ENCODE data around the gene MEGF6. TPM values are rescaled to one million over a fixed set of nuclear protein-coding genes. Genes with fewer than 3 reads are reported as not detected.

MEGF6 gene
- total and polyA plus RNA-seq, 2 experiments from 2014 or later: 11.6 to 21.9 TPM

GRCh38 chr1:3535732-3536131, 75.6 kb downstream of the MEGF6 start:
- H3K36me3 ChIP-seq (replicated peaks; ENCODE audit: insufficient read depth, low read depth): no peaks in the 10 kb centered on the region
- H2AFZ ChIP-seq: no peak overlapping the region
- no peak overlapping the region for H3K4me3 ChIP-seq
- DNase-seq (ENCODE audit: low spot score): no peak
- H3K27me3 ChIP-seq: no peaks in the 10 kb centered on the region
- H3K27ac ChIP-seq: no peak overlapping the region
- WGBS (ENCODE audit: low lambda C conversion rate, missing lambda C conversion rate): 92% methylated on average over 11 of the region's 12 CpGs
- no peaks in the 10 kb centered on the region for H4K20me1 ChIP-seq (ENCODE audit: insufficient read depth, poor library complexity, severe bottlenecking)
- H3K9me2 ChIP-seq (replicated peaks; ENCODE audit: insufficient read depth): no peaks in the 10 kb centered on the region
- no peak for TF ChIP-seq EZH2 (IDR thresholded peaks at IDR 0.05; ENCODE audit: borderline replicate concordance)
- no peak for TF ChIP-seq CTCF (IDR thresholded peaks at IDR 0.05; ENCODE audit: poor library complexity)
- TF ChIP-seq EZH2phosphoT487 (IDR thresholded peaks at IDR 0.05; ENCODE audit: low read depth, severe bottlenecking, unreplicated experiment): no peak
- no peaks in the 10 kb centered on the region for H3K9me3 ChIP-seq (ENCODE audit: low read depth)
- no peak overlapping the region for H3K4me2 ChIP-seq
- H3K79me2 ChIP-seq: no peaks in the 10 kb centered on the region
- peaks cover 7% of the 10 kb centered on the region for H3K4me1 ChIP-seq (ENCODE audit: insufficient read depth)

- H3K27me3 ChIP-seq: no peaks in the 10 kb centered on the region
- H3K36me3 ChIP-seq (replicated peaks; ENCODE audit: insufficient read depth, low read depth): no peaks in the 10 kb centered on the region
- H3K4me1 ChIP-seq (ENCODE audit: insufficient read depth): peaks cover 14% of the 10 kb centered on the region
- 91% methylated on average over 14 of the region's 17 CpGs for WGBS (ENCODE audit: low lambda C conversion rate, missing lambda C conversion rate)
- H3K4me2 ChIP-seq: no peak overlapping the region
- TF ChIP-seq EZH2 (IDR thresholded peaks at IDR 0.05; ENCODE audit: borderline replicate concordance) (no peak), EZH2phosphoT487 (IDR thresholded peaks at IDR 0.05; ENCODE audit: low read depth, severe bottlenecking, unreplicated experiment) (no peak), CTCF (IDR thresholded peaks at IDR 0.05; ENCODE audit: poor library complexity) (no peak)
- no peaks in the 10 kb centered on the region for H3K9me3 ChIP-seq (ENCODE audit: low read depth)
- no peaks in the 10 kb centered on the region for H3K79me2 ChIP-seq
- H3K4me3 ChIP-seq: no peak overlapping the region
- no peaks in the 10 kb centered on the region for H3K9me2 ChIP-seq (replicated peaks; ENCODE audit: insufficient read depth)
- no peak overlapping the region for H2AFZ ChIP-seq
- H3K27ac ChIP-seq: no peak overlapping the region
- no peaks in the 10 kb centered on the region for H4K20me1 ChIP-seq (ENCODE audit: insufficient read depth, poor library complexity, severe bottlenecking)
- DNase-seq (ENCODE audit: low spot score): no peak
These were observed 76.3 kb downstream of the MEGF6 start for GRCh38 chr1:3534803-3535637.

- Histone ChIP-seq H3K4me3 (no peak overlapping the region), H4K20me1 (ENCODE audit: insufficient read depth, poor library complexity, severe bottlenecking) (no peaks in the 10 kb centered on the region), H3K9me2 (replicated peaks; ENCODE audit: insufficient read depth) (no peaks in the 10 kb centered on the region), H3K9me3 (ENCODE audit: low read depth) (no peaks in the 10 kb centered on the region), H3K36me3 (replicated peaks; ENCODE audit: insufficient read depth, low read depth) (no peaks in the 10 kb centered on the region), H3K4me1 (ENCODE audit: insufficient read depth) (peaks cover 14% of the 10 kb centered on the region), H3K27me3 (no peaks in the 10 kb centered on the region), H3K27ac (no peak overlapping the region), H2AFZ (no peak overlapping the region), H3K4me2 (no peak overlapping the region), H3K79me2 (no peaks in the 10 kb centered on the region)
- no peak for DNase-seq (ENCODE audit: low spot score)
- WGBS (ENCODE audit: low lambda C conversion rate, missing lambda C conversion rate): 88% methylated on average over 30 of the region's 30 CpGs
- TF ChIP-seq CTCF (IDR thresholded peaks at IDR 0.05; ENCODE audit: poor library complexity) (no peak), EZH2 (IDR thresholded peaks at IDR 0.05; ENCODE audit: borderline replicate concordance) (no peak), EZH2phosphoT487 (IDR thresholded peaks at IDR 0.05; ENCODE audit: low read depth, severe bottlenecking, unreplicated experiment) (no peak)
These were observed 78.0 kb downstream of the MEGF6 start for GRCh38 chr1:3533067-3534048.

All from hepatocyte (in vitro differentiated cells).